ENCODE measurements around the gene RPUSD2.

DNA sequence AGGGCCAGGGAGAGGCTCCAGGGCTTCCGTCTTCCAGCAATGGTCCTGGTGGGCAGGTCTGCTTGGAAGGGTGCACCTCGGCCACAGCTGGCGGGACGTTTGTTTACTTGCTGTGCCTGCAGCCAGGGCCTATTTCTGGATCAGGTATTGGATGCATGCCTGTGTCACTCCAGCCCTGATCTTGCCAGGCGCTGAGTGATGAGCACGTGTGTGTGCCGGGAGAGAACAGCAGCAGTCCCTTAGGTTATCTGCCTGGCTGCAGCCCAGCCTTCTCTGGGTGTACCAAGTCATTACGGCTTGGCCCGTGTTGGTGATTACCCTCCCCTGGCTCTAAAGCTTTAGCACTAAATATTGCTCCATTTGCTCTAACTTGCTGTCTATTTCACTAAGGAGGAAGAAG, 19.2 kb upstream of the RPUSD2 start:
- TF ChIP-seq REST (IDR thresholded peaks at IDR 0.05; ENCODE audit: insufficient replicate concordance, low read depth), result no peak
- TF ChIP-seq, protein P1, sequence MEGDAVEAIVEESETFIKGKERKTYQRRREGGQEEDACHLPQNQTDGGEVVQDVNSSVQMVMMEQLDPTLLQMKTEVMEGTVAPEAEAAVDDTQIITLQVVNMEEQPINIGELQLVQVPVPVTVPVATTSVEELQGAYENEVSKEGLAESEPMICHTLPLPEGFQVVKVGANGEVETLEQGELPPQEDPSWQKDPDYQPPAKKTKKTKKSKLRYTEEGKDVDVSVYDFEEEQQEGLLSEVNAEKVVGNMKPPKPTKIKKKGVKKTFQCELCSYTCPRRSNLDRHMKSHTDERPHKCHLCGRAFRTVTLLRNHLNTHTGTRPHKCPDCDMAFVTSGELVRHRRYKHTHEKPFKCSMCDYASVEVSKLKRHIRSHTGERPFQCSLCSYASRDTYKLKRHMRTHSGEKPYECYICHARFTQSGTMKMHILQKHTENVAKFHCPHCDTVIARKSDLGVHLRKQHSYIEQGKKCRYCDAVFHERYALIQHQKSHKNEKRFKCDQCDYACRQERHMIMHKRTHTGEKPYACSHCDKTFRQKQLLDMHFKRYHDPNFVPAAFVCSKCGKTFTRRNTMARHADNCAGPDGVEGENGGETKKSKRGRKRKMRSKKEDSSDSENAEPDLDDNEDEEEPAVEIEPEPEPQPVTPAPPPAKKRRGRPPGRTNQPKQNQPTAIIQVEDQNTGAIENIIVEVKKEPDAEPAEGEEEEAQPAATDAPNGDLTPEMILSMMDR (IDR thresholded peaks at IDR 0.05; ENCODE audit: insufficient read depth, low read length), result no peak
